Liver (tissue), 9 donors: Measurements from ENCODE around the gene PCDHGA5. TPM values are rescaled to one million over a fixed set of nuclear protein-coding genes. Genes with fewer than 3 reads are reported as not detected.

Source experiments
- DNase-seq: peaks from one replicate; pipeline ENCODE4 v3.0.0-alpha.2; 2017; ENCODE audit warnings: low spot score
- H3K27ac ChIP-seq, 2 donors: one replicate each; pipeline ENCODE4 v1.7.0; 2013; ENCODE audit warnings: inconsistent platforms in 2 of 2, low read length in 2 of 2, control low read depth in 1 of 2, low read depth in 1 of 2, mild to moderate bottlenecking in 1 of 2
- H3K27me3 ChIP-seq, 4 donors: one replicate each; pipeline versions ENCODE4 v1.6.1 to v1.7.0; 2013; ENCODE audit warnings: low read length in 3 of 4, inconsistent platforms in 1 of 4, mild to moderate bottlenecking in 1 of 4, moderate library complexity in 1 of 4; ENCODE audit not compliant: control insufficient read depth in 4 of 4, insufficient read depth in 4 of 4
- H3K36me3 ChIP-seq, 4 donors: one replicate each; pipeline versions ENCODE4 v1.6.1 to v1.7.0; 2013; ENCODE audit warnings: low read length in 3 of 4, mild to moderate bottlenecking in 3 of 4, low read depth in 1 of 4, moderate library complexity in 1 of 4; ENCODE audit not compliant: control insufficient read depth in 4 of 4, insufficient read depth in 3 of 4
- H3K4me1 ChIP-seq, 4 donors: one replicate each; pipeline versions ENCODE4 v1.6.1 to v1.7.0; 2013; ENCODE audit warnings: low read length in 3 of 4, mild to moderate bottlenecking in 3 of 4, moderate library complexity in 1 of 4; ENCODE audit not compliant: control insufficient read depth in 4 of 4, insufficient read depth in 4 of 4
- H3K4me3 ChIP-seq, 3 donors: one replicate each; pipeline versions ENCODE4 v1.6.1 to v1.7.0; 2013; ENCODE audit warnings: low read length in 3 of 3, control low read depth in 1 of 3, low read depth in 1 of 3, mild to moderate bottlenecking in 1 of 3
- H3K9ac ChIP-seq, 2 donors: one replicate each; pipeline ENCODE4 v1.7.0; 2013; ENCODE audit warnings: low read length in 2 of 2, mild to moderate bottlenecking in 2 of 2, moderate library complexity in 2 of 2, control low read depth in 1 of 2, low read depth in 1 of 2
- H3K9me3 ChIP-seq, 4 donors: one replicate each; pipeline versions ENCODE4 v1.6.1 to v1.7.0; 2013; ENCODE audit warnings: low read length in 3 of 4; ENCODE audit not compliant: control insufficient read depth in 4 of 4
- ATF3 ChIP-seq: IDR thresholded peaks from 2 replicates; pipeline ENCODE4 v1.6.1; 2016; ENCODE audit warnings: antibody characterized with exemption
- CTCF ChIP-seq: fragments of 150-350 bp; IDR thresholded peaks from 2 replicates; pipeline ENCODE4 v1.5.1; 2017; ENCODE audit warnings: improper control_type of control experiment, low read depth, low read length; ENCODE audit not compliant: missing input control
- EGR1 ChIP-seq, 2 donors: IDR thresholded peaks; 2 replicates each; pipeline ENCODE4 v1.6.1; 2016 to 2018; ENCODE audit warnings: antibody characterized with exemption in 2 of 2, low read depth in 2 of 2
- FOXA1 ChIP-seq: IDR thresholded peaks from 2 replicates; pipeline ENCODE4 v1.6.1; 2016; ENCODE audit warnings: antibody characterized with exemption
- FOXA2 ChIP-seq: IDR thresholded peaks from 2 replicates; pipeline ENCODE4 v1.6.1; 2016; ENCODE audit warnings: antibody characterized with exemption
- GABPA ChIP-seq, 2 donors: IDR thresholded peaks in 1 of 2; conservative IDR thresholded peaks in 1 of 2; 2 replicates each; pipeline ENCODE4 v1.6.1; 2016; ENCODE audit warnings: antibody characterized with exemption in 2 of 2, mild to moderate bottlenecking in 1 of 2, moderate library complexity in 1 of 2
- HNF4A ChIP-seq, 2 donors: conservative IDR thresholded peaks; 2 replicates each; pipeline ENCODE4 v1.6.1; 2016; ENCODE audit warnings: antibody characterized with exemption in 2 of 2, mild to moderate bottlenecking in 2 of 2
- HNF4G ChIP-seq: IDR thresholded peaks from 2 replicates; pipeline ENCODE4 v1.6.1; 2016; ENCODE audit warnings: antibody characterized with exemption
- JUND ChIP-seq, 2 donors: IDR thresholded peaks; 2 replicates each; pipeline ENCODE4 v1.6.1; 2016; ENCODE audit warnings: antibody characterized with exemption in 2 of 2
- MAX ChIP-seq: IDR thresholded peaks from 2 replicates; pipeline ENCODE4 v1.6.1; 2016; ENCODE audit warnings: antibody characterized with exemption
- NR2F2 ChIP-seq: IDR thresholded peaks from 2 replicates; pipeline ENCODE4 v1.6.1; 2016; ENCODE audit warnings: antibody characterized with exemption
- RAD21 ChIP-seq, 2 donors: IDR thresholded peaks; 2 replicates each; pipeline ENCODE4 v1.6.1; 2016; ENCODE audit warnings: antibody characterized with exemption in 2 of 2, mild to moderate bottlenecking in 2 of 2
- REST ChIP-seq: IDR thresholded peaks from 2 replicates; pipeline ENCODE4 v1.6.1; 2016; ENCODE audit warnings: antibody characterized with exemption, mild to moderate bottlenecking
- RXRA ChIP-seq, 2 donors: IDR thresholded peaks; 2 replicates each; pipeline ENCODE4 v1.6.1; 2017 to 2018; ENCODE audit warnings: antibody characterized with exemption in 2 of 2, mild to moderate bottlenecking in 1 of 2
- SP1 ChIP-seq: IDR thresholded peaks from 2 replicates; pipeline ENCODE4 v1.6.1; 2018; ENCODE audit warnings: antibody characterized with exemption, mild to moderate bottlenecking
- YY1 ChIP-seq: IDR thresholded peaks from 2 replicates; pipeline ENCODE4 v1.6.1; 2016; ENCODE audit warnings: antibody characterized with exemption, mild to moderate bottlenecking
- ZBTB33 ChIP-seq: IDR thresholded peaks from 2 replicates; pipeline ENCODE4 v1.6.1; 2016; ENCODE audit warnings: antibody characterized with exemption
- WGBS: extraction: QIAGEN DNeasy Blood & Tissue Kit; methylation state at CpG from one replicate; pipeline ENCODE4 v1.1.7; 2013; 5-methylcytosine and 5-hydroxymethylcytosine counted together
- polyA plus RNA-seq, 2 donors: library from polyadenylated mRNA; stranded (reverse) in 1 of 2; unstranded in 1 of 2; fragments of 200-250 nt in 1 of 2; fragments of >200 nt in 1 of 2; fragmentation: Nextera tagmentation in 1 of 2; extraction: Ambion mirVana in 1 of 2; gene quantifications; one replicate each; pipeline versions ENCODE4 v1.2.1 to v1.2.3, GENCODE V29; 2013 to 2015
- total RNA-seq, 2 donors: library from RNA; depleted of rRNA; stranded (reverse); fragments of >200 nt; gene quantifications; one replicate each; pipeline ENCODE4 v1.2.3, GENCODE V29; 2014
- donor health status: healthy.
- donor health status: healthy.
- donor health status: healthy.
- donor health status: healthy.
- donor health status: healthy.

PCDHGA5 gene
- total and polyA plus RNA-seq, 4 donors, result 0.04 to 0.50 (median 0.09) TPM

- Histone ChIP-seq H3K4me3 (peak overlapping the region in 2 of 3 donors; percentile 42 to 44), H3K27ac (no peak overlapping the region), H3K36me3 (peaks cover 0 to 6% (median 0%) of the 10 kb centered on the region in 4 donors), H3K9me3 (peaks cover 40 to 85% (median 41%) of the 10 kb centered on the region in 4 donors), H3K4me1 (peaks cover 0 to 4% (median 0%) of the 10 kb centered on the region in 4 donors), H3K9ac (no peak overlapping the region), H3K27me3 (peaks cover 0 to 4% (median 0%) of the 10 kb centered on the region in 4 donors)
- no peak for DNase-seq
- WGBS, result 36% methylated on average over 77 of the region's 77 CpGs
- TF ChIP-seq ATF3, result no peak
- no peak for TF ChIP-seq SP1
- TF ChIP-seq YY1, result no peak
- no peak for TF ChIP-seq RAD21 (IDR thresholded peaks at IDR 0.05)
- no peak for TF ChIP-seq REST
- TF ChIP-seq JUND (IDR thresholded peaks at IDR 0.05), result no peak
- no peak for TF ChIP-seq FOXA1
- no peak for TF ChIP-seq GABPA (IDR thresholded peaks at IDR 0.05 in 1 of 2, conservative IDR thresholded peaks at IDR 0.05 in 1 of 2)
- no peak for TF ChIP-seq HNF4A (conservative IDR thresholded peaks at IDR 0.05)
- TF ChIP-seq EGR1 (IDR thresholded peaks at IDR 0.05; ENCODE audit: low read depth in 2 of 2), result no peak
- TF ChIP-seq FOXA2, result no peak
- no peak for TF ChIP-seq NR2F2
- no peak for TF ChIP-seq ZBTB33
- no peak for TF ChIP-seq HNF4G
- no peak for TF ChIP-seq CTCF
- TF ChIP-seq RXRA (IDR thresholded peaks at IDR 0.05), result no peak
- TF ChIP-seq MAX, result no peak
Measured at GRCh38 chr5:141389153-141390042, 25.4 kb downstream of the PCDHGA5 start.
